NCI-H1436 (cell line): ENCODE data around the gene MIER3.

ENCODE experiments used
- DNase-seq: peaks from one replicate; lab custom pipeline; 2025; lab: John Stamatoyannopoulos, UW

Gene MIER3

DNA sequence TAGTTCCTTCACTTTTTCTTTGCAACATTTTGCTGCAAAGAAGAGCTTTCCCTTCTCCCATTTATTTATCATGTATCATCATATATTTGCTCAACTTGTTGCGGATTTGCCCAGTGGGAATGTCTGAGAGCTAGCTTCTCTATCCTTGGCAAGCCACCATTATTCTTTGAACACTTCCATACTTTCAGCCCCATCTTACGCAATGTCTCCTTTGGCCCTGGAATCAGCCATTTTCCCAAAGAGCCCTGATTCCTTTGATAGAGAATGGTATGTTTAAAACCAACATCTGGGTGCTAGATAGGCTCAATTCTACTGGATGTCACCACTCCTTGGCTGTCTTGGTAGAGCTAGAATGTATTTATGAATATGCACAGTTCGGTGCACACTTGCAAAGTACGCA is 55.2 kb downstream of the MIER3 start:
- no peak for DNase-seq

DNA sequence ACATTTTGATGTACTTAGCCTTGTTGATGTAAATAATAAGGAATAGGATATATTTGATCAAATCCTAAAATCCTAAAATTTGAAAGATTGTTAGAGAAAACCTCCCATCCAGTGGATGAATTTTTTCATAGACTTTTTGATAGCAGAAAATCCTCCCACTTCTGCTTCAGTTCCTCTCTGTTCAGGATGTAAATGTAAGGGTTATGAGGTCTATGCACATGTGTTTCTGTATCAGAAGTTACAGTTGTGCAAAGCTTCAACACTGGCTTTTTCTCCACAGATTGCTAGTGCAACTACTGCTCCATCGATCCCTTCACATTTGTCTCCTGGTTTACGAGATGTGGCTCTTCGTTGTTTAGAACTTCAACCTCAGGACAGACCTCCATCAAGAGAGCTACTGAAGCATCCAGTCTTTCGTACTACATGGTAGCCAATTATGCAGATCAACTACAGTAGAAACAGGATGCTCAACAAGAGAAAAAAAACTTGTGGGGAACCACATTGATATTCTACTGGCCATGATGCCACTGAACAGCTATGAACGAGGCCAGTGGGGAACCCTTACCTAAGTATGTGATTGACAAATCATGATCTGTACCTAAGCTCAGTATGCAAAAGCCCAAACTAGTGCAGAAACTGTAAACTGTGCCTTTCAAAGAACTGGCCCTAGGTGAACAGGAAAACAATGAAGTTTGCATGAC is 58.5 kb downstream of the MIER3 start:
- no peak for DNase-seq

DNA sequence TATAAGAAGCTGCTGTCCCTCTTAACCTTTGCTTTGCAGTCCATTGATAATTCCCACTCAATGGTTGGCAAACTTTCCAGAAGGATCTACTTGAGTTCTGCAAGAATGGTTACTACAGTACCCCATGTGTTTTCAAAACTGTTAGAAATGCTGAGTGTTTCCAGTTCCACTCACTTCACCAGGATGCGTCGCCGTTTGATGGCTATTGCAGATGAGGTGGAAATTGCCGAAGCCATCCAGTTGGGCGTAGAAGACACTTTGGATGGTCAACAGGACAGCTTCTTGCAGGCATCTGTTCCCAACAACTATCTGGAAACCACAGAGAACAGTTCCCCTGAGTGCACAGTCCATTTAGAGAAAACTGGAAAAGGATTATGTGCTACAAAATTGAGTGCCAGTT is 70.4 kb downstream of the MIER3 start:
- DNase-seq: no peak

GRCh38 chr5:56876327-56876726 is 75.6 kb downstream of the MIER3 start:
- DNase-seq: no peak

- DNase-seq: no peak
Measured at GRCh38 chr5:56873056-56873455, 78.9 kb downstream of the MIER3 start.

- DNase-seq: no peak
Measured at GRCh38 chr5:56871777-56872176, 80.1 kb downstream of the MIER3 start.
